Natural killer cell (primary cell): ENCODE data around the gene CHTF8. TPM values are rescaled to one million over a fixed set of nuclear protein-coding genes. Genes with fewer than 3 reads are reported as not detected.
"Not testable (repeated sequence)": the region's sequence is repeated elsewhere in the genome, so short reads cannot be mapped to it uniquely, and the experiment has no call there.

ENCODE experiments used
- ATAC-seq, 3 donors: fragments of 150-1000 bp in 2 of 3; fragments of 200-7000 bp in 1 of 3; cut with Tn5 transposase; 1 replicate in 1 of 3; 2 replicates in 2 of 3; pipeline ENCODE4 v1.10.0; 2021; ENCODE audit warnings: mild to moderate bottlenecking in 2 of 3, moderate library complexity in 2 of 3
- DNase-seq, 2 donors: peaks; one replicate each; pipeline versions ENCODE4 v3.0.0 to v3.0.0-alpha.2; 2013 to 2021; ENCODE audit warnings: mixed read lengths in 1 of 2
- H3K27ac ChIP-seq: one replicate; pipeline ENCODE4 v1.5.1; 2013; ENCODE audit warnings: mild to moderate bottlenecking, low read length
- H3K27me3 ChIP-seq: one replicate; pipeline ENCODE4 v1.6.1; 2013; ENCODE audit warnings: low read length; ENCODE audit not compliant: control insufficient read depth, insufficient read depth
- H3K36me3 ChIP-seq: one replicate; pipeline ENCODE4 v1.6.1; 2013; ENCODE audit warnings: low read length; ENCODE audit not compliant: control insufficient read depth, insufficient read depth
- H3K4me1 ChIP-seq: one replicate; pipeline ENCODE4 v1.6.1; 2013; ENCODE audit warnings: low read length; ENCODE audit not compliant: control insufficient read depth, insufficient read depth
- H3K4me3 ChIP-seq: one replicate; pipeline ENCODE4 v1.5.1; 2013; ENCODE audit warnings: low read length
- H3K9me3 ChIP-seq: one replicate; pipeline ENCODE4 v1.6.1; 2013; ENCODE audit warnings: low read length; ENCODE audit not compliant: control insufficient read depth, insufficient read depth
- H3K27ac Mint-ChIP-seq, 2 donors: one replicate each; pipeline ENCODE4 v1.8.0; 2022; ENCODE audit warnings: mild to moderate bottlenecking in 2 of 2, mixed read lengths in 2 of 2, moderate library complexity in 1 of 2
- H3K27me3 Mint-ChIP-seq, 2 donors: one replicate each; pipeline ENCODE4 v1.8.0; 2022; ENCODE audit warnings: low read depth in 2 of 2, mixed read lengths in 2 of 2
- H3K36me3 Mint-ChIP-seq: one replicate; pipeline ENCODE4 v1.8.0; 2022; ENCODE audit warnings: mixed read lengths
- H3K4me1 Mint-ChIP-seq, 2 donors: one replicate each; pipeline ENCODE4 v1.8.0; 2022; ENCODE audit warnings: mixed read lengths in 2 of 2
- H3K4me3 Mint-ChIP-seq: one replicate; pipeline ENCODE4 v1.8.0; 2022; ENCODE audit warnings: mild to moderate bottlenecking, moderate library complexity, mixed read lengths
- H3K9me3 Mint-ChIP-seq, 2 donors: one replicate each; pipeline ENCODE4 v1.8.0; 2022; ENCODE audit warnings: mixed read lengths in 2 of 2
- WGBS: methylation state at CpG from one replicate; pipeline ENCODE4 v1.1.7; 2013; ENCODE audit warnings: missing lambda C conversion rate; ENCODE audit not compliant: insufficient coverage; 5-methylcytosine and 5-hydroxymethylcytosine counted together
- intact Hi-C: fragments of 100-400 bp; cut with micrococcal nuclease; formaldehyde crosslinking; loops from one replicate; pipeline ENCODE4 v1.14.2; 2022
- total RNA-seq, 4 donors: library from RNA; stranded (reverse); fragments of 120-200 nt in 1 of 4; gene quantifications; one replicate each; pipeline versions ENCODE4 v1.2.3 to v1.2.4, GENCODE V29; 2013 to 2022
- TF ChIP-seq, protein P1 (sequence below): fragments of 200-600 bp; IDR thresholded peaks from one replicate; pipeline ENCODE4 v1.8.0; 2022; ENCODE audit warnings: antibody characterized with exemption

CHTF8 gene
- total RNA-seq, 3 donors from 2014 or later (not counting 1 experiment from before 2014, with no cell fraction given): 45.7 to 76.5 (median 74.2) TPM

DNA sequence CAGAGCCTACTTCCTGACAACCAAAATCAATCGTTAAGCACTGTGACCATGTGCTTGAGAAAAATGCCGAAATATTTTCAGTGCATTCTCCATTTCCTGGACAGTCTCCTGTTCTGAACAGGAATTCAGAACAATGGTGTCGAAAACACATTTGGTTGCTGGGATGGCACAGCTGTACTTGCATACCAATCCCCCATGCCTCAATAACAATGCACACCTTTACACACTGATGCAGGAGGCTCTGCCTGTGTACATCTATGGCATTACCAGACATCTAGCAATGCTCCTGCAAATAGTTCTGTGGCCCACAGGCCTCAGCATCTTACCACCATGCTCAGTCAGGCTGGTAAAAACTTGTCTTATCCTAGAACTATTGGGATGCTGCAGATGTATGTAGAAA, 6.2 kb downstream of the CHTF8 start:
- no peak for DNase-seq
- no peak overlapping the region for H3K27ac ChIP-seq
- no peaks in the 10 kb centered on the region for H3K27me3 ChIP-seq
- H3K4me3 ChIP-seq: no peak overlapping the region
- peaks cover 4% of the 10 kb centered on the region for H3K36me3 ChIP-seq
- Mint-ChIP-seq H3K27me3 (no peaks in the 10 kb centered on the region), H3K4me1 (peaks cover 26 to 41% of the 10 kb centered on the region in 2 donors), H3K36me3 (no peaks in the 10 kb centered on the region), H3K9me3 (no peaks in the 10 kb centered on the region), H3K27ac (peak overlapping the region in 1 of 2 donors; percentile 44), H3K4me3 (no peak overlapping the region)
- H3K4me1 ChIP-seq: no peaks in the 10 kb centered on the region
- TF ChIP-seq, protein P1, sequence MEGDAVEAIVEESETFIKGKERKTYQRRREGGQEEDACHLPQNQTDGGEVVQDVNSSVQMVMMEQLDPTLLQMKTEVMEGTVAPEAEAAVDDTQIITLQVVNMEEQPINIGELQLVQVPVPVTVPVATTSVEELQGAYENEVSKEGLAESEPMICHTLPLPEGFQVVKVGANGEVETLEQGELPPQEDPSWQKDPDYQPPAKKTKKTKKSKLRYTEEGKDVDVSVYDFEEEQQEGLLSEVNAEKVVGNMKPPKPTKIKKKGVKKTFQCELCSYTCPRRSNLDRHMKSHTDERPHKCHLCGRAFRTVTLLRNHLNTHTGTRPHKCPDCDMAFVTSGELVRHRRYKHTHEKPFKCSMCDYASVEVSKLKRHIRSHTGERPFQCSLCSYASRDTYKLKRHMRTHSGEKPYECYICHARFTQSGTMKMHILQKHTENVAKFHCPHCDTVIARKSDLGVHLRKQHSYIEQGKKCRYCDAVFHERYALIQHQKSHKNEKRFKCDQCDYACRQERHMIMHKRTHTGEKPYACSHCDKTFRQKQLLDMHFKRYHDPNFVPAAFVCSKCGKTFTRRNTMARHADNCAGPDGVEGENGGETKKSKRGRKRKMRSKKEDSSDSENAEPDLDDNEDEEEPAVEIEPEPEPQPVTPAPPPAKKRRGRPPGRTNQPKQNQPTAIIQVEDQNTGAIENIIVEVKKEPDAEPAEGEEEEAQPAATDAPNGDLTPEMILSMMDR: no peak
- WGBS: 92% methylated on average over 3 of the region's 3 CpGs
- intact Hi-C loops: no loop called here
- no peaks in the 10 kb centered on the region for H3K9me3 ChIP-seq
- no peak for ATAC-seq

DNA sequence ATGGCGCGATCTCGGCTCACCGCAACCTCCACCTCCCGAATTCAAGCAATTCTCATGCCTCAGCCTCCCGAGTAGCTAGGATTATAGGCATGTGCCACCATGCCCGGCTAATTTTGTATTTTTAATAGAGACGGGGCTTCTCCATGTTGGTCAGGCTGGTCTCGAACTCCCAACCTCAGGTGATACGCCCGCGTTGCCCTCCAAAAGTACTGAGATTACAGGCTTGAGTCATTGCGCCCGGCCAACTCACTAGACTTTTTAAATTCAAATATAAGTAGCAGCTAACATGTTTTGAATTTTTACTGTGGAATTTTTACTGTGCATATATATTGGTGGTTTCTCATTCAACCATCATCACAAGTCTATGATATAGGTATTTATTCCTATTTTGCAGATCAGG, 7.4 kb downstream of the CHTF8 start:
- not testable (repeated sequence) for H3K36me3 Mint-ChIP-seq, H3K4me1 ChIP-seq, H3K27me3 ChIP-seq, H3K27ac ChIP-seq, H3K27me3 Mint-ChIP-seq, H3K4me3 ChIP-seq, H3K9me3 ChIP-seq, H3K4me3 Mint-ChIP-seq, DNase-seq, H3K9me3 Mint-ChIP-seq, ATAC-seq
- Mint-ChIP-seq H3K27ac (peak overlapping the region in 1 of 2 donors; percentile 44), H3K4me1 (peaks cover 16 to 29% of the 10 kb centered on the region in 2 donors)
- intact Hi-C loops: loop anchor here (1.0 to 2.0 kb wide), 2 partner anchors 278 to 597 kb away; no protein-coding TSS in a partner anchor
- WGBS: 95% methylated on average over 14 of the region's 14 CpGs
- H3K36me3 ChIP-seq: peaks cover 16% of the 10 kb centered on the region

DNA sequence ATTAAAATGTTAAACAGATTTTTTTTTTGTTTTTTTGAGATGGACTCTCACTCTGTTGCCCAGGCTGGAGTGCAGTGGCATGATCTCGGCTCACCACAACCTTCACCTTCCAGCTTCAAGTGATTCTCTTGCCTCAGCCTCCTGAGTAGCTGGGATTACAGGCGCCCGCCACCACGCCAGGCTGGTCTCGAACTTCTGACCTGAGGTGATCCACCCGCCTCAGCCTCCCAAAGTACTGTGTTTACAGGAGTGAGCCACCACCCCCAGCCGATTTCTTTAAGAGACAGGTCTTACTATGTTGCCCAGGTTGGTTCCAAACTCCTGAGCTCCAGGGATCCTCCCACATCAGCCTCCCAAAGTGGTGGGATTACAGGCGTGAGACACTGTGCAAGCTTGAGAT, 8.0 kb downstream of the CHTF8 start:
- peaks cover 12 to 23% of the 10 kb centered on the region in 2 donors for H3K4me1 Mint-ChIP-seq
- not testable (repeated sequence) for DNase-seq, H3K4me3 ChIP-seq, H3K36me3 Mint-ChIP-seq, H3K27me3 Mint-ChIP-seq, H3K4me3 Mint-ChIP-seq, H3K27ac ChIP-seq, ATAC-seq, H3K27me3 ChIP-seq, H3K9me3 Mint-ChIP-seq, H3K27ac Mint-ChIP-seq, H3K4me1 ChIP-seq, H3K9me3 ChIP-seq
- intact Hi-C loops: loop anchor here (1.0 to 2.0 kb wide), 2 partner anchors 278 to 596 kb away; no protein-coding TSS in a partner anchor
- H3K36me3 ChIP-seq: peaks cover 22% of the 10 kb centered on the region
- 93% methylated on average over 7 of the region's 8 CpGs for WGBS

DNA sequence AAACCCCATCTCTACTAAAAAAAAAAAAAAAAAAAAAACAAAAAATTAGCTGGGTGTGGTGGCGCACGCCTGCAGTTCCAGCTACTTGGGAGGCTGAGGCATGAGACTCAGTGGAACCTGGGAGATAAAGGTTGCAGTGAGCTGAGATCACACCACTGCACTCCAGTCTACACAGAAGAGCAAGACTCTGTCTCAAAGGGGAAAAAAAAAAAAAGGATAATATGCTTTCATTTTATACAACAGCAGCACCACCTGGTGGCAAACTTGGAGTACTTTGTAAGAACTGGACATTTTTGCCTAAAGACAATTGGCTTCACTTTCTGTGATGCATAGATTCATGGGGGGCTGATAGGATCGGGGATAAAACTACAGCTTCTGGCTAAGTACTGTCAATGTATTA, 8.5 kb downstream of the CHTF8 start:
- H3K27ac Mint-ChIP-seq: no peak overlapping the region
- no peaks in the 10 kb centered on the region for H3K4me1 ChIP-seq
- DNase-seq (peak; percentile 51 to 85), ATAC-seq (peak; percentile 75 to 97 (median 85))
- H3K27ac ChIP-seq: no peak overlapping the region
- H3K27me3 Mint-ChIP-seq: no peaks in the 10 kb centered on the region
- TF ChIP-seq, protein P1: peak; percentile 71
- H3K4me3 Mint-ChIP-seq: no peak overlapping the region
- intact Hi-C loops: loop anchor here (1.0 to 2.0 kb wide), 2 partner anchors 277 to 596 kb away; no protein-coding TSS in a partner anchor
- no peaks in the 10 kb centered on the region for H3K36me3 Mint-ChIP-seq
- H3K4me3 ChIP-seq: no peak overlapping the region
- no peaks in the 10 kb centered on the region for H3K9me3 ChIP-seq
- 80% methylated on average over 1 of the region's 3 CpGs for WGBS
- no peaks in the 10 kb centered on the region for H3K9me3 Mint-ChIP-seq
- peaks cover 10 to 22% of the 10 kb centered on the region in 2 donors for H3K4me1 Mint-ChIP-seq
- H3K36me3 ChIP-seq: peaks cover 27% of the 10 kb centered on the region
- H3K27me3 ChIP-seq: no peaks in the 10 kb centered on the region
